Fibroblast of pulmonary artery (primary cell): ENCODE measurements around the gene TBL1Y.
"Not testable (repeated sequence)": the region's sequence is repeated elsewhere in the genome, so short reads cannot be mapped to it uniquely, and the experiment has no call there.

Experiments used
- DNase-seq: peaks from one replicate; pipeline ENCODE4 v3.0.0-alpha.2; 2010; ENCODE audit warnings: low read depth
- H3K4me3 ChIP-seq: replicated peaks from 2 replicates; pipeline ENCODE4 v1.5.1; 2011; ENCODE audit warnings: low read depth, mild to moderate bottlenecking, control low read depth, low read length, moderate library complexity
- CTCF ChIP-seq: IDR thresholded peaks from 2 replicates; pipeline ENCODE4 v1.5.1; 2011; ENCODE audit warnings: mild to moderate bottlenecking, control low read depth, low read length, inconsistent platforms; ENCODE audit errors: missing control alignments

The TBL1Y gene

GRCh38 chrY:6910372-6911252 lies at the start of gene TBL1Y:
Gene TBL1Y (plus strand): TSS chrY:6910697. CDS start chrY:7025085, 114,388 bp downstream.
- TF ChIP-seq CTCF = no peak
- no peak within 1 kb of the TSS for H3K4me3 ChIP-seq
- no peak for DNase-seq

DNA sequence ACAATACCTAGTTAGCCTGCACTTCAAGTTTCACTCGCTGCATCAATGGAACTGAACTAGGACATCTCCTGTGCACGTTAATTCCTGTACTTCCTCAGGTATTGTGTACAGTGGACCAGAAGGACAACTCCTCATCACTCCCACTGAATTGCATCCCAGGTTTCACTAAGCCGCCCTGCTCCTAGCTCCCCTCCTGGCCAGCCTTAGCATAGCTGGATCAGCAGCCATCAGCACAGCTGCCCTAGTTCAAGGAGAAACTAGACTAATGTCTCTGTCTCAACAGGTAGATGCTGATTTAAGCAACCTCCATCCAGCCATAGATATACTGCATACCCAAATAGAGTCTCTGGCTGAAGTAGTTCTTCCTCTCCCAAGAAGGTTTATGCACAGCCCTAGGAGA lies 16.0 kb upstream of the TBL1Y start:
- no peak for TF ChIP-seq CTCF
- no peak for DNase-seq
- no peak overlapping the region for H3K4me3 ChIP-seq

- no peak for TF ChIP-seq CTCF
- no peak for DNase-seq
Measured at GRCh38 chrY:6895236-6895635, 15.3 kb upstream of the TBL1Y start.

GRCh38 chrY:6902116-6902515 lies 8.4 kb upstream of the TBL1Y start:
- not testable (repeated sequence) for H3K4me3 ChIP-seq

More at GRCh38 chrY:6895236-6895635, 15.3 kb upstream of the TBL1Y start:
- H3K4me3 ChIP-seq = no peak overlapping the region

GRCh38 chrY:6907591-6907990 lies 2.9 kb upstream of the TBL1Y start:
- H3K4me3 ChIP-seq = no peak overlapping the region
- no peak for TF ChIP-seq CTCF
- no peak for DNase-seq

More at GRCh38 chrY:6902116-6902515, 8.4 kb upstream of the TBL1Y start:
- DNase-seq = not testable (repeated sequence)

- not testable (repeated sequence) for H3K4me3 ChIP-seq, DNase-seq
Measured at GRCh38 chrY:6908021-6908420, 2.5 kb upstream of the TBL1Y start.

GRCh38 chrY:6909118-6909521 lies 1.4 kb upstream of the TBL1Y start:
- TF ChIP-seq CTCF = no peak
- no peak for DNase-seq
- no peak overlapping the region for H3K4me3 ChIP-seq

DNA sequence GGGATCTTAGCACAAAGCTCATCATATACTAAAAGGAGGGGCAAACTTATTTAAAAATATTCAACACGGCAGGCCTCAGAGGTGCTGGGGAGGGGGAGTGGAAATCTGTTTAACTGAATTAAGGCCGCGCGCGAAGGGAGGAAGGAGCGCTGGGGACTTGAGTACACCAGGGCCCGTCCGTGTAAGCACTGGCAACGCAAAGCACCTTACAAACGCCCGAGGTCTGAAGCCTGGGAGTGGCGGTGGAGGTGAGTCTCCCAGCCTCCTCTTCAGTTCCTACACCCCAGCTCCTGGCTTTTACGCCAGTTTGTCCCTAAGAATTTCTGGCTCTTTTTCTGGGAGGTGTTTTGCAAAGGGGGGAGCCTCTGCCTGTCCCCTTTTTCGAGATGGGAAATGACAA lies 641 bp upstream of the TBL1Y start:
- no peak for TF ChIP-seq CTCF
- H3K4me3 ChIP-seq = no peak overlapping the region
- no peak for DNase-seq
